CD4-positive, alpha-beta T cell treated with Interleukin-4 for 4 hours (primary cell): ENCODE data around the gene CLDN4.
"Not testable (repeated sequence)": the region's sequence is repeated elsewhere in the genome, so short reads cannot be mapped to it uniquely, and the experiment has no call there.

Experiments used
- DNase-seq: peaks from one replicate; pipeline ENCODE4 v3.0.0-alpha.2; 2020

The CLDN4 gene

GRCh38 chr7:73823873-73824592 is 6.8 kb upstream of the CLDN4 start:
- DNase-seq, result no peak

GRCh38 chr7:73824986-73825385 is 5.8 kb upstream of the CLDN4 start:
- no peak for DNase-seq

DNA sequence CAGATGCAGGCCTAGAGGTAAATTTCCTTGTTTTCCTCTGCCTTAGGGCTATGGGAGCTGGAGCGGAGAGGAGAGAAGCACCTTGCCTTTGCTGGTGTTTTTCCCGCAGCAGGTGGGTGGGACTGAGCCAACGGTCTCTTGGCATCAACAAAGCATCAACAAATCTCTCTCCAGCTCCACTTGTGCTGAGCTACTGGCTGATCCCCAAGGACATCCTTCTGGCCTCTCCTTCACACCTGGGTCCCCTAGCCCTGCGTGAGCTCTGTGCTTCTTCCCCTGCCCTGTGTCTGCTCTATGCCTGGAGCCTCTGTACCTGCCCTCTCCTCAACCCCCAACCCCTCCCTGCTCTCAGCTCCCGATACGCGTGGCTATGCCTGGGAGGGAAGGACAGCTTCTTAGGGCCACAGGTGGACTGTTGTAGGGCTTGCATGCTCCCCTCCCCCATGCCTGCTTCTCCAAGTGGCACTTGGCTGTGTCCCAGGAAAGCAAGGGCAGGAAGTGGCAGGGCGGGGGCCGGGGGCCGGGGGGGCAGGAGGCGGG is 3.2 kb upstream of the CLDN4 start:
- DNase-seq, result no peak

DNA sequence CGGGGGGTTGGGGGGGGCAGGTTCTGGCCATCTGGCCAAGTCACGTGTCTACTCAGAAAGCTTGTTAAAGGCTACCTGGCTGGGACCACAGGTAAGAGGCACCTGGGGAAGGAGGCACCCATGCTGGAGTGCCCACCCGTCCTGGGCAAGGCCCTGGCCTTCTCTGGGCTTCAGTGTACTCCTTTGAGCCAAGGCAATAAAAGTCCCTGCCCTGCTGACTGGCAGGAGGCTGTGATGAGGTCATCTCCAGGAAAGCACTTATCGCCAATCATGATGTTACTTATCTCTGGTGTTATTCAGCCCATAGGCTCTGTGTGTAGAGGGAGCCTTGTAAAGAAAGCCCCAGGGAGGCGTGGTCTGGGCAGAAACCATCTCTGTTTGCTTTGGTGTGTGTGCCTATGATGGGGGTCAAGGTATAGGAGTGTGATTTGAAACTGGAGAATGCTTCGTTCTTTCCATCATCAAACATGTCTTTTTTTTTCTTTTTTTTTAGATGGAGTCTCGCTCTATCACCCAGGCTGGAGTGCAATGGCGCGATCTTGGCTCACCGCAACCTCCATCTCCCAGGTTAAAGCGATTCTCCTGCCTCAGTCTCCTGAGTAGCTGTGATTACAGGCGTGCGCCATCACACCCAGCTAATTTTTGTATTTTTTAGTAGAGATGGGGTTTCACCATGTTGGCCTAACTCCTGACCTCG is 2.5 kb upstream of the CLDN4 start:
- DNase-seq, result peak; percentile 14

- no peak for DNase-seq
Observed at GRCh38 chr7:73828972-73829371, 1.8 kb upstream of the CLDN4 start.

DNA sequence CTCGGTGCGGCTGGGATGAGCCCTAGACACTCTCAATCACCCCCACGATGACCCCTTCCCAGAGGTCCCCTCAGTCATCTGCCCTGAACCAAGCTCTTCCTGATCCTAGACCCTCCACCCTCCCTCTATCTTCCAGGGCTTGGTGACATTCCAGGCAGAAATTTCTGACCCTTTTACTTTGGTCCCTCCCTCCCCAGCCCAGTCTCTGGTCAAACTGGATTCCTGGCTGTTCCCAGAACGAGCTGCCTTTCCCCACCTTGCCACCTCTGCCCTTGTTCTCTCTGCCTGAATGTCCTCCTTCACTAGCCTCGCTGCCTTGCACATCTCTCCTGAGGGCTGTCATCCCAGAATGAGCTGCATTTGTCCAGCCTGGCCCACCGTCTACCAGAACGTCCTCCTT is 1.3 kb upstream of the CLDN4 start:
- no peak for DNase-seq

DNA sequence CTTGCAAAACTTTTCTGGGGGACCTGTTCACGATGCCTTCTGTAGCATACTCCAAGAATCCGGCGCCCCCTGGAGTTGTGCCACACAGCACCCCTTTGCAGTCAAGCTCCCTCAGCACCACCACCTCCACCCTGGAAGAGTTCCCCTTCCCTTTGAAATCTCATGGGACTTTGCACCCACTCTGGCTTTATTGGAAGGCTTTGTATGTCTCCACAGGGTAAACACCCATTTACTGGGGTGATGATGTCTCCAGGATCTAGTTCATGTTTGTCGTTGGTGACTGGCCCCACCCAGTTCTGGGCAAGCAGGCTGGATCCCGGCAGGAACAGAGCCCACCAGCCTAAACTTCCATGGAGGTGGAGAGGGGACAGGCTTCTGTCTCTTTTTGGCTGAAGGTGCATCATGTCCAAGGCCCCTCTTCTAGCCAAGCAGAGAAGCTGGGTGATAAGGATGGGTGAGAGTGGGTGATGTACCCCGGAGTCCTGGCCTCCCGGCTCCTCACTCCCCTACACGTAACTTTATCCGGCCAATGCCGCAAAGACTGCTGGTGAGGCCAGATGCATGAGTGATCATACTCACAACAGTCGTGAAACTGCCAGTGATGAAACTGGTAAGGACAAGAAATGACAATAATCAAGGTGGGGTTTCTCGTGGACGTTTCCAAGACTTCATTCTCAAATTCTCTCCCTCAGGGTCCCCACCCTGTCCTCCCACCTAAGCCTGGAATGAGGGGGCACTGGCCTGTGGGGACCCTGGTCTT is 695 bp upstream of the CLDN4 start:
- no peak for DNase-seq

DNA sequence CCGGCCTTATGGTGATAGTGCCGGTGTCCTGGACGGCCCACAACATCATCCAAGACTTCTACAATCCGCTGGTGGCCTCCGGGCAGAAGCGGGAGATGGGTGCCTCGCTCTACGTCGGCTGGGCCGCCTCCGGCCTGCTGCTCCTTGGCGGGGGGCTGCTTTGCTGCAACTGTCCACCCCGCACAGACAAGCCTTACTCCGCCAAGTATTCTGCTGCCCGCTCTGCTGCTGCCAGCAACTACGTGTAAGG is 713 bp downstream of the CLDN4 start:
- DNase-seq, result no peak

DNA sequence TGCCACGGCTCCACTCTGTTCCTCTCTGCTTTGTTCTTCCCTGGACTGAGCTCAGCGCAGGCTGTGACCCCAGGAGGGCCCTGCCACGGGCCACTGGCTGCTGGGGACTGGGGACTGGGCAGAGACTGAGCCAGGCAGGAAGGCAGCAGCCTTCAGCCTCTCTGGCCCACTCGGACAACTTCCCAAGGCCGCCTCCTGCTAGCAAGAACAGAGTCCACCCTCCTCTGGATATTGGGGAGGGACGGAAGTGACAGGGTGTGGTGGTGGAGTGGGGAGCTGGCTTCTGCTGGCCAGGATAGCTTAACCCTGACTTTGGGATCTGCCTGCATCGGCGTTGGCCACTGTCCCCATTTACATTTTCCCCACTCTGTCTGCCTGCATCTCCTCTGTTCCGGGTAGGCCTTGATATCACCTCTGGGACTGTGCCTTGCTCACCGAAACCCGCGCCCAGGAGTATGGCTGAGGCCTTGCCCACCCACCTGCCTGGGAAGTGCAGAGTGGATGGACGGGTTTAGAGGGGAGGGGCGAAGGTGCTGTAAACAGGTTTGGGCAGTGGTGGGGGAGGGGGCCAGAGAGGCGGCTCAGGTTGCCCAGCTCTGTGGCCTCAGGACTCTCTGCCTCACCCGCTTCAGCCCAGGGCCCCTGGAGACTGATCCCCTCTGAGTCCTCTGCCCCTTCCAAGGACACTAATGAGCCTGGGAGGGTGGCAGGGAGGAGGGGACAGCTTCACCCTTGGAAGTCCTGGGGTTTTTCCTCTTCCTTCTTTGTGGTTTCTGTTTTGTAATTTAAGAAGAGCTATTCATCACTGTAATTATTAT is 1.2 kb downstream of the CLDN4 start:
- DNase-seq, result no peak

GRCh38 chr7:73832806-73833205 is 2.0 kb downstream of the CLDN4 start:
- no peak for DNase-seq

GRCh38 chr7:73833251-73833919 is 2.6 kb downstream of the CLDN4 start:
- no peak for DNase-seq

GRCh38 chr7:73834626-73835191 is 3.9 kb downstream of the CLDN4 start:
- DNase-seq, result no peak

GRCh38 chr7:73837167-73837566 is 6.4 kb downstream of the CLDN4 start:
- not testable (repeated sequence) for DNase-seq

DNA sequence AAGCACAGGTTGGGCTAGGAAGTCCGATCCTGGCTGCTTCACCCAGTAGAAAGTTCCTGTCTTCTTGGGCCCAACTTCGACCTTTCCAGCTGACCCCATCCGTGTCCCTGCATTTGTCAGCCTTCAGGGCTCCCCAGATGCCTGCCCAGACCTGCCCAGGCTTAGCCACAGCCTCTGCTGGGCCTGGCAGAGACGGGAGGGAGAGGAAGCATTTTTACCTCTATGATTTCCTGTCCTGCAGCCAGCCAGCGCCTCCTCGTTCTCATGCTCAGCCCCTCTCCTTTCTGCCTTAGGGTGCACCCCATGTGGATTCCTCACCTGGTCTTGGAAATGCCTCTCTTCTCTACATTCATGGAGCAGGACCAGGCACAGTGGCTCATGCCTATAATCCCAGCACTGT is 7.8 kb downstream of the CLDN4 start:
- DNase-seq, result no peak

GRCh38 chr7:73839290-73839689 is 8.5 kb downstream of the CLDN4 start:
- DNase-seq, result no peak

- DNase-seq, result no peak
Observed at GRCh38 chr7:73839743-73840714, 9.2 kb downstream of the CLDN4 start.

DNA sequence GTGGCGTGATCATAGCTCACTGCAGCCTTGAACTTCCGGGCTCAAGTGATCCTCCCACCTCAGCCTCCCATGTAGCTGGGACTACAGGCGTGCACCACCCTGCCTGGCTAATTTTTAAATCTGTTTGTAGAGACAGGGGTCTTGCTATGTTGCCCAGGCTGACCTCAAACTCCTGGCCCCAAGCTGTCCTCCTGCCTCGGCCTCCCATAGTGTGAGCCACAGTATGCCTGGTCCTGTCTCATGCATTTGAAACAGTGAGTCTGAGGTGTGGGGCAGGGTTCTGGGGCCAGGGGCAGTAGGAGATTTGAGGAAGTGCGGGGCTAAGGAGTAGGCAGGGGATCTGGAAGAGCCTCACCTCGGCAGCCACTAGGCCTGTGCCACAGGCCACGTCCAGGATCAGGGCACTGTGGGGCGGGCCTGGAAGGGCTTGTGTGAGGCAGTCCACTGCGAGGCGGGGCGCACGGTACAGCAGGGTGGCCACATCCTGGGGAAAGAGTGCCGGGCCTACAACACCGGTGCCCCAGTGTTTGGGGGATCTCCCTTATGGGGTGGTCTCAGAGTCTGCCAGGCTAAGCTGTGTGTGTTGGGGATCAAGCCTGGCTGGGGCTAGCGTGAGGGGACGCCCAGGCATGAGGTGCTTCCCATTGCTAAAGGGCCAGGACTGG is 10.1 kb downstream of the CLDN4 start:
- no peak for DNase-seq

GRCh38 chr7:73841689-73842066 is 10.9 kb downstream of the CLDN4 start:
- DNase-seq, result no peak

- DNase-seq, result peak; percentile 89
Observed at GRCh38 chr7:73842067-73842976, 11.5 kb downstream of the CLDN4 start, which contains the start of gene METTL27. METTL27 (minus strand) TSS chr7:73842516; CDS start chr7:73842140, 376 bp downstream.
